Muscle of back (tissue), 11 donors: ENCODE measurements around the gene JMJD8. TPM values are rescaled to one million over a fixed set of nuclear protein-coding genes. Genes with fewer than 3 reads are reported as not detected.

Experiments
- DNase-seq, 3 donors: peaks; one replicate each; pipeline versions ENCODE4 v3.0.0 to v3.0.0-alpha.2; 2013
- polyA plus RNA-seq, 10 donors: library from polyadenylated mRNA; unstranded; fragments of 120-200 nt; gene quantifications; one replicate each; pipeline ENCODE4 v1.2.1, GENCODE V29; 2013; ENCODE audit not compliant: insufficient read length in 10 of 10

JMJD8 gene
- polyA plus RNA-seq, 10 donors, result 23.1 to 41.3 (median 29.5) TPM

- no peak for DNase-seq
Measured at GRCh38 chr16:662095-662494, 22.0 kb downstream of the JMJD8 start.

- no peak for DNase-seq
Measured at GRCh38 chr16:661184-661821, 22.8 kb downstream of the JMJD8 start.

GRCh38 chr16:660459-661183 lies 23.5 kb downstream of the JMJD8 start:
- peak; percentile 48 to 77 (median 71) for DNase-seq

GRCh38 chr16:660132-660458 lies 24.0 kb downstream of the JMJD8 start:
- DNase-seq, result no peak

GRCh38 chr16:659618-660017 lies 24.5 kb downstream of the JMJD8 start:
- no peak for DNase-seq

GRCh38 chr16:658679-659571 lies 25.2 kb downstream of the JMJD8 start:
- no peak for DNase-seq

GRCh38 chr16:657487-657886 lies 26.6 kb downstream of the JMJD8 start:
- no peak for DNase-seq

GRCh38 chr16:654034-654433 lies 30.1 kb downstream of the JMJD8 start:
- no peak for DNase-seq

GRCh38 chr16:652454-653305 lies 31.5 kb downstream of the JMJD8 start:
- DNase-seq, result no peak

- DNase-seq, result no peak
Measured at GRCh38 chr16:651844-652243, 32.3 kb downstream of the JMJD8 start.

- no peak for DNase-seq
Measured at GRCh38 chr16:649631-650030, 34.5 kb downstream of the JMJD8 start.

GRCh38 chr16:648781-649589 lies 35.1 kb downstream of the JMJD8 start, which contains the start of gene WDR90:
Gene WDR90 (plus strand): TSS chr16:649365. CDS start chr16:649417, 52 bp downstream.
- DNase-seq, result peak; percentile 88 to 97 (median 93)

GRCh38 chr16:648071-648780 lies 35.9 kb downstream of the JMJD8 start:
- no peak for DNase-seq

GRCh38 chr16:647173-647902 lies 36.8 kb downstream of the JMJD8 start:
- DNase-seq, result no peak

GRCh38 chr16:646679-647172 lies 37.4 kb downstream of the JMJD8 start:
- DNase-seq, result no peak

GRCh38 chr16:645852-646678 lies 38.1 kb downstream of the JMJD8 start:
- DNase-seq, result no peak

GRCh38 chr16:644556-644955 lies 39.6 kb downstream of the JMJD8 start:
- DNase-seq, result no peak

GRCh38 chr16:643050-643368 lies 41.1 kb downstream of the JMJD8 start:
- DNase-seq, result no peak
